Measurements from ENCODE around the gene SYAP1. TPM values are rescaled to one million over a fixed set of nuclear protein-coding genes. Genes with fewer than 3 reads are reported as not detected.

The SYAP1 gene
- total and polyA plus RNA-seq, 9 of the 15 experiments (the other 6 are each of a cell fraction or from before 2014, with no cell fraction given) = 5.7 to 35.3 (median 27.6) TPM

- TF ChIP-seq PBX2 (CRISPR knock-in tag; IDR thresholded peaks at IDR 0.05; ENCODE audit: low read depth) (no peak), PBX2 (tag; conservative IDR thresholded peaks at IDR 0.05; ENCODE audit: low read depth) (peak; percentile 37; the same call in 1 of the 2 replicates), LEF1 (IDR thresholded peaks at IDR 0.05) (0 out of 2 replicates have a peak, but pooled peaks have one; percentile 29), ETV6 (IDR thresholded peaks at IDR 0.05; ENCODE audit: borderline replicate concordance in 1 of 2, low read depth in 2 of 2, low read length in 1 of 2) (peak in 1 of 2 experiments; percentile 47; a peak in 1 of 4 replicates), ETV6 (CRISPR knock-in tag; IDR thresholded peaks at IDR 0.05; ENCODE audit: borderline replicate concordance) (no peak), HMBOX1 (IDR thresholded peaks at IDR 0.05) (peak; percentile 52), ELK3 (CRISPR knock-in tag; IDR thresholded peaks at IDR 0.05) (0 out of 2 replicates have a peak, but pooled peaks have one; percentile 18), RBM39 (optimal IDR thresholded peaks at IDR 0.05; ENCODE audit: low read depth, low read length) (peak; percentile 94), ARHGAP35 (IDR thresholded peaks at IDR 0.05; ENCODE audit: partially characterized antibody) (peak; percentile 97), ZNF668 (CRISPR knock-in tag; IDR thresholded peaks at IDR 0.05) (no peak), CEBPZ (IDR thresholded peaks at IDR 0.05; ENCODE audit: borderline replicate concordance, low read depth, low read length) (peak; percentile 36; the same call in 1 of the 2 replicates), DMBX1 (CRISPR knock-in tag; IDR thresholded peaks at IDR 0.05; ENCODE audit: borderline replicate concordance) (no peak), DLX4 (CRISPR knock-in tag; IDR thresholded peaks at IDR 0.05) (peak; percentile 85; the same call in 1 of the 2 replicates), POLR2H (tag; IDR thresholded peaks at IDR 0.05; ENCODE audit: low read depth) (peak; percentile 99)
Observed at GRCh38 chrX:16771483-16772398, 52.3 kb downstream of the SYAP1 start (continued).

Data from K562 (cell line).